NCI-H2196 treated with DMSO at 0.1 percent for 48 hours (cell line): ENCODE measurements around the gene SULT1A1.
"Not testable (repeated sequence)": the region's sequence is repeated elsewhere in the genome, so short reads cannot be mapped to it uniquely, and the experiment has no call there.

Experiments
- DNase-seq: peaks from one replicate; lab custom pipeline; 2025; ENCODE audit not compliant: unreplicated experiment; lab: John Stamatoyannopoulos, UW

SULT1A1 gene

DNA sequence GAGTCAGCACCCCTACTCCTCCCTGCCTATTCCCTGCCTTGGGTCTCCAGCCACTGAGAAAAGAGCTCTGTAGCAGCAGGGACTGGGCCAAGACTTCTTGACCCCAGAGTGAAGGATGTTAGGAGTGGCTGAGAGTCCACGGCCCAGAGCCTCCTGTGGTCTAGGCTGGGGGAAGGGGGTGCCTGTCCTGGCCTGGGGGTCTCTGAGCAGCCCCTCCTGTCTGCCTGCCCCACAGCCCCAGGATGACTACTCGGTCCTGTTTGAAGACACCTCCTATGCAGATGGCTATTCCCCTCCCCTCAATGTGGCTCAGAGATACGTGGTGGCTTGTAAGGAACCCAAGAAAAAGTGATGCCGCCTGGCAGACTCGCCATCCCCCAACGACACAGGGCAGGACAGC lies 18.5 kb downstream of the SULT1A1 start:
- no peak for DNase-seq

DNA sequence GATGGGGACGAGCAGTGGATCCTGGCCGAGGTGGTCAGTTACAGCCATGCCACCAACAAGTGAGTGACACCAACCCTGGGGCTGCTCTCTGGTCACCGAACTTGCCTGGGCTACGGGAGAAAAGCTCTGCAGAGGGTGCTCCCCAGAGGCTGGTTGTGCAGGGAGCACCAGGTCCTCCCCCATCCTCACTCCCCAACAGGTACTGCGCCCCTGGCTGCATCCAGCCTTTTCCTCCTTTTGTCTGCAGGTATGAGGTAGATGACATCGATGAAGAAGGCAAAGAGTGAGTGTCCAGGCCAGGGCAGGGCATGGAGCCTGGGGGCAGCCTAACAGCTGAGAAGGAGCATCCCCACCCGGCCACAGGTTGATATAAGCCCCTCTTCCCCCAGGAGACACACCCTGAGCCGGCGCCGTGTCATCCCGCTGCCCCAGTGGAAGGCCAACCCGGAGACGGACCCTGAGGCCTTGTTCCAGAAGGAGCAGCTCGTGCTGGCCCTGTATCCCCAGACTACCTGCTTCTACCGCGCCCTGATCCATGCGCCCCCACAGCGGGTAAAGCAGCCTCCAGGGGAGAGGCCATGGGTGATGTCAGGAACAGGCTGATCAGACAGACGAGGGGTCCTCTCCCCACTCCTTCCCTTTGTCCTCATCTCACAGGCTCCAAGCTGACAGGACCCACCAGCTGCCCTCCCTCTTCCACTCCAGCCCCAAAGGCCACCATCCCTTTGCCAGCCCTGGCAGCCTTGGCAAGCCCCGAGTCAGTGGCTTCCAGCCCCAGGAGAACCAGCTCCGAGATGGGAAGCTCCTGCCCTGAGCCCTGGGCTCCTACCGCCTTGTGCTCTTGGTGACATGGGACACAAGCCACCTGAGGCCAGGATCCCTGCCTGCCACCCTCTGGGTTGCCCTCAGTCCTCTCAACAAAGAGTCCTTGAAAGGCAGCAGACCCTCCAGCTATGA lies 19.2 kb downstream of the SULT1A1 start:
- DNase-seq, result no peak

DNA sequence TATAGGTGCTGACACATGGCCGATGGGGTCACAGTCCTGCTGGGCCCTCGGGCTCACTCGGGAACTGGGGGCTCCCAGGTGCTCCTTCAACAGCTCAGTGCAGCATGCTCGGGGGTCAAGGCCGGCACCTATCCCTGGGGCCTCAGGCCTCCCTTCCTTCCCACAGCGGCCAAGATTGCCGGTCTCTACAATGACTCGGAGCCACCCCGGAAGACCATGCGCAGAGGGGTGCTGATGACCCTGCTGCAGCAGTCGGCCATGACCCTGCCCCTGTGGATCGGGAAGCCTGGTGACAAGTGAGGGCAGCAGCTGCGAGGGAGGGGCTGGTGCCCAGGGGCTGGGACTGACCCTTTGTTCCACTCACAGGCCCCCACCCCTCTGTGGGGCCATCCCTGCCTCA lies 19.9 kb downstream of the SULT1A1 start:
- DNase-seq, result no peak

DNA sequence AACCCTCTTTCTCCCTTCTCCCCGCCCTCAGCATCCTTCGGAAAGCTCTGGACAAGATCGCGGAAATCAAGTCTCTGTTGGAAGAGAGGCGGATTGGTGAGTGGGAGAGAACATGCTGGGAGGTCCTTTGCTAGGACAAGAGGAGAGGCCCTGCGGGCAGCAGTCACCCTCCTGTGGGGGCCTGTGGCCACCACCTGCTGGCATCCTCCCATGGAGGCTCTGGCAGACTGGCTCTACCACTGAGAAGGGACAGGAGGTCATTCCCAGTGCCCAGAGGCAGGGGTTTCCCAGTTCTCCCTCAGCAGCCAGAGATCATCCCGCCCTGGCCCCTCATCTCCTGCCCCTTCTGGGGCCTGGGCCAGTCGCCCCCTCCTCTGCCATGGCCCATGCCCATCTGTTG lies 20.8 kb downstream of the SULT1A1 start:
- no peak for DNase-seq

DNA sequence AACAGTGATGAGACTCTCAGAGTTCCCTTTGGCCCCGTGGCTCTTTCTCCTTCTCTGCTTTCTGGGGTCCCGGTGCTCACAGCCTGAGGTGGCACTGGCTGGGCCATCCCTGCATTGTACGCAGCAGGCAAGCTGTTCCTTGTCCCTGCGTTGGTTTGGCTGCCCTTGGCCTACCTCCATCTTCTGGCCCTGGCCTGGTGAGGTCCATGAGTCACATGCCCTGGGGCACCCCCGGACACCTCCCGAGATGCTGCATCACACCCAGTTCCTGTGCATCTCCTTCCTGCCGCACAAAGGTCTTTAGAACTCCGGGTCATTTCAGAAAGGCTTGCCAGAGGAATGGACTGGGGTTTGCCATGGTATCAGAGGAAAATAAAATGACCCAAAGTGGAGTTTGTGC lies 22.5 kb downstream of the SULT1A1 start:
- no peak for DNase-seq

DNA sequence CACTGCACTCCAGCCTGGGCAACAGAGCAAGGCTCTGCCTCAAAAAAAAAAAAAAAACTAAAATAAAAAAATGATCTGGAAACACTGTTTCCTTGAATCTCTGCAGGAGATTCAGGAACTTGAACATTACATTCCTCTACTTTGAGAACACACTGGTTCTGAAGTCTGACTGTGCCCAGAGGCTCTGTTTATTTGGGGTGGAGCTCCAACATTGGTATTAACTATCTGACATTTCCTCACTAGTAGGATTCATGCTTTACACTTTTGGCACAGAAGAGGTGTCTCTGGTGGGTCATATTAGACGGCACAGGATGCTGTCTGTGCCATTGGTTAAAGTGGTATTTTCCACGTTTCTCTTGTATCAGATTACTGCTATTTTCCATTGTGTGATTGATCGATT lies 23.4 kb downstream of the SULT1A1 start:
- DNase-seq, result no peak

DNA sequence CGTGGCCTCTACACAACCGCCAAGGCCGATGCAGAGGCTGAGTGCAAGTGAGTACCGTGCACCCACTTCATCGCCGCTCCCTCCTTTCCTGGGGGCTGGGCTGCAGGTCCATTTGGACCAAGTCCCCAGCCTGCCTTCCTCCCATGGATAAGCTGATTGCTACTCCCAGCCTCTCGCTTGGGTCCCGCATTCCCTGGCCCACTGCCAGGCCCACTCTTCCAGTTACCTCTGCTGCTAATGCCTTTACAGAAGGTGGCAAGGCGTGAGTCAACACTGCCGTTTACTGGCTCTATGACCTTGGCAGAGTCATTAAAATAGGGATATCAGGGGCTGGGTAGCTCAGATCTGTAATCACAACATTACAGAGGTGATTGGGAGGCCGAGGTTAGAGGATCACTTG lies 24.2 kb downstream of the SULT1A1 start:
- no peak for DNase-seq

DNA sequence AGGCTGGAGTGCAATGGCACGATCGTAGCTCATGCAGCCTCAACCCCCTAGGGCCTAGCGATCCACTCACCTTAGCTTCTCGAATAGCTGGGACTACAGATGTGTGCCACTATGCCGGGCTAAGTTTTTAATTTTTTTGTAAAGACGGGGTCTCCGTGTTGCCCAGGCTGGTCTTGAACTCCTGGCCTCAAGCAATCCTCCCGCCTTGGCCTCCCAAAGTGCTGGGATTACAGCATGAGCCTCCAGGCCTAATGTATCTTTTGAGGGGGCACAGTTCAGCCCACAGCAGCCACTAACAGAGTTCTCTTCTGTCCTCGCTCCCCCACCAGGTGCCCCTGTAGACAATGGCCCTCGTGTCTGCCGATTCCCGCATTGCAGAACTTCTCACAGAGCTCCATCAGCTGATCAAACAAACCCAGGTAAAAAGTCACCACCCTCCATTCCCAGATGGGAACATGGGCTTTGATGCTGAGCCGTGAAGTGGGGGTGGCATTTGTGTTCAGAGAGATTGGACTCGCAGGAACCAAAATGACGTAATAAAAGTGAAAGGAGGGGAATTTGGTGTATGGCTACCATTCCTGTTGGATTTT lies 29.0 kb downstream of the SULT1A1 start:
- DNase-seq, result no peak

DNA sequence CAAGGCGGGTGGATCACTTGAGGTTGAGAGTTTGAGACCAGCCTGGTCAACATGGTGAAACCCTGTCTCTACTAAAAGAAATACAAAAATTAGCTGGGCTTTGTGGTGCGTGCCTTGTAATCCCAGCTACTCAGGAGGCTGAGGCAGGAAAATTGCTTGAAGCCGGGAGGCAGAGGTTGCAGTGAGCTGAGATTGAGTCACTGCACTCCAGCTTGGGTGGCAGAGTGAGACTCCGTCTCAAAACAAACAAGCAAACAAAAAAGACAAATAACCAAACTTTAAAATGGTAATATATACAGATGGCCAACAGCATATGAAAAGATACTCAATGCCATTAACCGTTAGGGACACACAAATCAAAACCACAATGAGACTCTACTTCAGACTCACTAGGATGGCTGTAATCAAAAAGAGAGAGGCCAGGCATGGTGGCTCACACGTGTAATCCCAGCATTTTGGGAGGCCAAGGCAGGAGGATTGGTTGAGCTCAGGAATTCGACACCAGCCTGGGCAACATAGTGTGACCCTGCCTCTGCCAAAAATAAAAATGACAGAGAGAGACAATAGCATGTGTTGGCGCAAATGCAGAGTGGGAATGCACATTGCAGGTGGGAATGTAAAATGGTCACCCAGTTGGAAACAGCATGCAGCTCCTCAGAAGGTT lies 34.3 kb downstream of the SULT1A1 start:
- DNase-seq, result no peak

DNA sequence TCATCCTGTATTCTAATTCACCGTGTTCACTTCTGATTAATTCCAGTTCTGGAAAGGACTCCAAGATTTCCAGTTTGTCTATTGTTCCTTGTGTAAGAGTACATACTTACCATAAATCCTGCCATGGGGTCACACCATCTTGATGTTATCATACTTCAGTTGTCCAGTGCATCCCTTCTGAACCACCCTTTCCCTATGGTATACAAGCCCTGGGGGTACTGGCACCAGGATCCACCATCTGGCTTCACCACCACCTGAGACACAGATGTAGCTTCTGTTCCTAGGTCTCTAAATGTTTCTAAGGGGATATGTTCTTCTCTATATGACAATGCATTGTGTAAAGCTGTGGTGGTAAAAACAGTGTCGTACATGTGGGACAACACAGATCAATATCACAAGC lies 34.9 kb downstream of the SULT1A1 start:
- no peak for DNase-seq

DNA sequence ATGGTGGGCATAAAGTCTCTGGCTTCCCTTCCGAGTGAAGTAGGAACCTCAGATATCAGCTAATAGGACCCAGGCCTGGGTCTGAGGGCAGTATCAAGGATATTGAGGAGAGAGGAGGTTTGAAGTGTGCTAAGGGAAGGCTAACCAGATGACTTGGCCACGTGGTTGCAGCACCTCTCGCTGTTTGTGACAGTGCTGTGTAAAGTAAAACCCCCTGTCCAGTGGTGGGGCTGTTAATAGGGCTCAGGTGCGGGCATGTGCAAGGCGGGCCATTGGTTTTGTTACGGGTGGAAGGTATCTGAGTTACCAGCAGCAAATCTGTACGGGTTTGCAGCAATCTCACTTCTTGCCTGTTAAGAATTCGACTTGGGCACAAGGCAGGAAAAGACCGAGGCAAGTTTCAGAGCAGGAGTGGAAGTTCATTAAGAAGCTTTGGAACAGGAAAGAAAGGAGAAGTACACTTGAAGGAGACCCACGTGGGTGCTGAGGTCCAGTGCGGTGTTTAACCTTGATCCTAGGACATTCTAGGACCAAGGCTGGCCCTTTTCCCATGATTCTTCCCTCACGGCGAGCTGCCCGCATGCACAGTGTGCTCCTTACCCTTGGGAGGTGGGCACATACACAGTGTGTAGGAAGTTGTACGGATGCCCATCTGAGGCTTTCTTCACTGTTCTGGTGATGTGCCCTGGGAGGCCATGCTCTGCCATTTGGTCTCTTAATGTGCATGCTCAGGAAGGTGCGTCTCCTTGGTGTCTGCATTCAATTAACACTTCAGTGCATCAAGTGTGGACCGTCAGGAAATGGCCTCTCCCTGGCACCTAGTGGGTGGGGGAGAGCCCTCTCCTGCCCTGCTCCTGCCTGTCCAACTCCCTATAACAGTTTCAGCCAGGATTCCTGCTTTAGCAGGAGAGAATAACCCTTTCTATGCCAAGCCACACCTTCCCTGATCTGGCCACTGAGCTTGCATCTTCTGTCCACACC lies 35.8 kb downstream of the SULT1A1 start:
- DNase-seq, result no peak

DNA sequence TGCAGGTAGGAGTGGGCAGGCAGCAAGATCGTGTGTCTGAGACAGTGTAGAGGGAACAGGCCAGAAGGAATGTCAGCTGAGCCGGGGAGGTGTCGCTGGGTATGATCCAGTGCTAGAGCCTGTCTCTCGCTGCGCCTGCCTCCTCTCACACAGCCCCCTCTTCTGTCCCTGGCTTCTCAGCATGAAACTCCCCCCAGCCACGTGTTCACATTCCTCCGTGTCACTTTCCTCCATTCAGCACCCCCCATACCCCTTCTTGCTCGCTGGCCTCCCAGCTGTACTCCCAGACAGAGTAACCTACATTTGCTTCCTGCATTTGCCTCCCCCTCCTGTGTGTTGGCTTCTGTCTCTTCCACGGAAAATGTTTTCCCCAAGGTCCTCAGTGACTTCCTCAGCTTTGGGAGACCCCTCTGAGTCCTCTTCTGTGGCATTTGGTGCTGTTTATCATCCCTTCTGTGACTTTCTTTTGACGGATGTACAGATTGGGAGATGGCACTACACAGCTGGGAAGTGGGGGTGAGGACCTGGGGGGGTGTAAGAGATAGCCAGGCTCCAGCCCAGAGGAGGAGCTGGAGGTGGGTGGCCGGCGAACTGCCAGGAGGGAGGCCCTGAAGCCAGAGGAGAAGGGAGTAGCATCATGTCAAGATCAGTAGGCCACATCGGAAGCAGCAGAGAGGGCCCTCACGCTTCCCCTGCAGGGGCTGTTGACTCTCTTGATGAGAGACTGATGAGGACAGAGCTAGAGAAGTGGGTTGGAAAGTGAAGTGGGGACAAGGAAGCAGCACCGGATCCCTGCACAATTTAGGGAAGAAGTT lies 36.9 kb downstream of the SULT1A1 start:
- no peak for DNase-seq

DNA sequence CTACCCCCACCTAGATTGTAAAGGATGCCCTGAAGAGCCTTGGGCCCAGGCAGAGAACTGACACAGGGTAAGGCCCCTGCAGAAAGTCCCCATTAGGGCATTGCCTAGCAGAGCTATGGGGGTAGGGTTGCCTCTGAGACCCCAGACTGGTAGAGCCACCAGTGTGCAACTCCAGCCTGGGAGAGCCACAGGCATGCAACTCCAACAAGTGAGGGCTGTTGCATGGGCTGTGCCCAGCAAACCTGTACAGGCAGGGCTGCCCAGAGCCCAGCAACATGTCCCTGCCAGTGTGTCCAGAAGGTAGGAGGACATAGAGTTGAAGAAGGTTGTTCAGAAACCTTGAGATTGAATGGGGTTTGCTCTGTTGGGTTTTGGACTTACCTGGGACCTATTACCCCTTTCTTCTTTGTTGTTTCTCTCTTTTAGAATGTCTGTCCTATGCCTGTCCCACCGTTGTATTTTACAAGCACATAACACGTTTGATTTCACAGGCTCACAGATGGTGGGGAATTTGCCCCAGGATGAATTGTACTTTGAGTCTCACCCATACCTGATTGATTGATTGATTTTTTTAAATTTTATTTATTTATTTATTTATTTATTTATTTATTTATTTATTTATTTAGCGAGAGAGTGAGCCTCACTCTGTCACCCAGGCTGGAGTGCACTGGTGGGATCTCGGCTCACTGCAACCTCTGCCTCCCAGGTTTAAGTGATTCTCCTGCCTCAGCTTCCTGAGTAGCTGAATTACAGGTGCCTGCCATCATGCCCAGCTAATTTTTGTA lies 39.7 kb downstream of the SULT1A1 start:
- DNase-seq, result no peak

DNA sequence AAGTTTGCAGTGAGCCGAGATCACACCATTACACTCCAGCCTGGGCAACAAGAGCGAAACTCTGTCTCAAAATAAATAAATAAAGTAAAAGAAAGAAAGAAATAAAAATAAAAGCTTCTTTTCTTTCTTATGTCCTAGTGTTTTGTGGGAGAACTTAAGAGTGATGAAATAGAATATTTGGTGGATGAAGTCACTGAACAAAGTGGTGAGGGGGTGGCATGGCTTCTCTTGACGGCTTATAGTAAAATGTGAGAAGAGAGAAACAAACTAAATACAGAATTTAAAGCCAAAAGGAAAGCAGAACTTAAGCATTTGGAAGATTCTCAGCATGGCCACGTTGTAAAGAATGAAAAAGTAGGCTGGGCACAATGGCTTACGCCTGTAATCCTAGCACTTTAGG lies 40.8 kb downstream of the SULT1A1 start:
- no peak for DNase-seq

DNA sequence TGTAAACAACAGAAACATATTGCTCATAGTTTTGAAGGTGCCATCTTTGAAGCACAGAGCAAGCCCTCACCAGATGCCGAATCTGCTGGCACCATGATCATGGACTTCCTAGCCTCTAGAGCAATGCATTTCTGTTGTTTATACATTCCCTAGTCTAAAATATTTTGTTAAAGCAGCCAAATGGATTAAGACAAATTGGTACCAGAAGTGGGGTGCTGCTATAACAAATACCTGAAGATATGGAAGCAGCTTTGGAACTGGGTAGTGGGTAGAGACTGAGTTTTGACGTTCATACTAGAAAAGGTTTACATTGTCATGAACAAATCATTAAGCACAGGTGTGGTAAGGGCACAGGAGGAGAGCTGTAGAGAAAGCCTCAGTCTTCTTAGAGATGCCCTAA lies 42.6 kb downstream of the SULT1A1 start:
- DNase-seq, result no peak

DNA sequence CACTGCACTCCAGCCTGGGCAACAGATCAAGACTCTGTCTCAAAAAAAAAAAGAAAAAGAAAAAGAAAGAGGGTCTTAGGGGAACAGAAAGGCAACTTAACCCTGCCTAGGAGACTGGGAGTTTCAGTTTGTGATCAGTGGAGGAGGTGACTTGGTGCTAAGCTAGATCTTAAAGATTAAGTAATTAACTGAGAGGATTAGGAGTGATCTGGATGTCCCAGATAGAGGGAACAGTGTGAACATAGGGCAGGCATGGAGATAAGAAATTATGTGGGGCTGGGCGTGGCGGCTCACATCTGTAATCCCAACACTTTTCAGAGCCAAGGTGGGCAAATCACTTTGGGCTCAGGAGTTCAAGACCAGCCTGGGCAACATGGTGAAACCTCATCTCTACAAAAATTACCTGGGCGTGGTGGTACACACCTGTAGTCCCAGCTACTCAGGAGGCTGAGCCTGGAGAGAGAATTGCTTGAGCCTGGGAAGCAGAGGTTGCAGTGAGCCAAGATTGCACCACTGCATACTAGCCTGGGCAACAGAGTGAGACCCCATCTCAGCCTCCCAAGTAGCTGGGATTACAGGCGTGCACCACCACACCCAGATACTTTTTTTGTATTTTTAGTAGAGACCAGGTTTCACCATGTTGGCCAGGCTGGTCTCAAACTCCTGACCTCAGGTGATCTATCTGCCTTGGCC lies 43.5 kb downstream of the SULT1A1 start:
- DNase-seq, result not testable (repeated sequence)

DNA sequence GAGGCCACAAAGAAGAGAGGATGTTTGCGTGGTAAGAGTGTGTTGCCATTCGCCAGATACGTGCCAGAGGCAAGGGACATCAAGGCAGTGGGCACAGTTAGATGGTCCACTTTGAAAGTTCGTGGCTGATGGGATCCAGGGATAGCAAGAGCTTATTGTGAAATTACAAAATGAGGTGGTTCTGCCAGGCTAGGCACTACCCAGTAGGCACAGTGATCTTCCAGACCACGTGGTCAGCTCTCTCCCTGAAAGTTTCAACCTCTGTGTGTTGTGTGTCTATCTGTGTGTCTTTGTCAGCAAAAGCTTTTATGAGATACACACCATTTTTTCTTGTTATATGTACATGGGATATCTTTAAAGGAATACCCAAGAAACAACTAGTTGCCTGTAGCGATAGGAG lies 46.6 kb downstream of the SULT1A1 start:
- DNase-seq, result no peak

DNA sequence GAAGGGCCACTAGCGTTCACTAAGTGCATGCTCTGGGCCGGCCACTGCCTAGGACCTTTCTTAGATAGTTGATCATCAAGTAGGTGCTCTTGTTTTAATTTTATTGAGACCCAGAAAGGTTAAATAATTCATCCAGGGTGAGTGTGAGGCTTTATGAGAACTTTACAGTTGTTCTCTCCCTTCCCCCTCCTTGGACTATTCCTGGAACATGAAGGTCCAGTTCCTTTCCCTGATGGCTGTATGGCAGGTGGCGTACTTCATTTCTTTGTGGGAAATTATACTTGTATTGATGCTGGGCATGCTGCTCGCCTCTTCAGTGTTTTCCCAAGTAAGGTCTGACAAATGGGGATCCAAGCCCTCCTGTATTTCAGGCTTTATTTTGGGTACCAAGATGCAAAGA lies 47.6 kb downstream of the SULT1A1 start:
- no peak for DNase-seq
